Panc1 (cell line): ENCODE data around the gene ZC3H7A. TPM values are rescaled to one million over a fixed set of nuclear protein-coding genes. Genes with fewer than 3 reads are reported as not detected.

Experiments used
- ATAC-seq: fragments of 200-7000 bp; cut with Tn5 transposase; 2 replicates; pipeline ENCODE4 v1.9.1; 2020; ENCODE audit warnings: mild to moderate bottlenecking, moderate library complexity
- BruUV-seq: library from RNA; stranded (reverse); fragments of 400-500 nt; replicated peaks from 2 replicates; lab custom pipeline; 2021; lab: Mats Ljungman, UMichigan
- CTCF ChIA-PET: fragments of 300-600 bp; sonication (Branson Sonifier 250); formaldehyde crosslinking; loops from one replicate; lab custom pipeline; 2022; ENCODE audit warnings: antibody characterized with exemption; lab: Charles Lee
- POLR2A ChIA-PET: fragments of 300-600 bp; sonication (Branson Sonifier 250); formaldehyde crosslinking; loops from one replicate; lab custom pipeline; 2022; ENCODE audit warnings: antibody characterized with exemption; lab: Charles Lee
- DNase-seq: peaks from one replicate; pipeline ENCODE4 v3.0.0-alpha.2; 2010; ENCODE audit warnings: low read depth, low spot score
- H3K27ac ChIP-seq: 2 replicates; pipeline ENCODE4 v1.5.1; 2011; ENCODE audit warnings: mild to moderate bottlenecking, low read length, inconsistent platforms
- H3K27me3 ChIP-seq: fragments of 200-500 bp; sonication (Bioruptor generic); 2 replicates; pipeline ENCODE4 v1.6.0; 2014; ENCODE audit warnings: low read length, inconsistent platforms; ENCODE audit not compliant: control insufficient read depth, insufficient read depth
- H3K36me3 ChIP-seq: fragments of 200-500 bp; sonication (Bioruptor generic); 2 replicates; pipeline ENCODE4 v1.5.1; 2014; ENCODE audit warnings: inconsistent platforms, mild to moderate bottlenecking, low read length, moderate library complexity; ENCODE audit not compliant: control insufficient read depth, insufficient read depth
- H3K4me1 ChIP-seq: 2 replicates; pipeline ENCODE4 v1.5.1; 2011; ENCODE audit warnings: inconsistent platforms, mild to moderate bottlenecking, low read length, moderate library complexity; ENCODE audit not compliant: control insufficient read depth, insufficient read depth
- H3K4me3 ChIP-seq, 2 experiments: 2 replicates each; pipeline ENCODE4 v1.5.1; 2011 to 2012; ENCODE audit warnings: low read depth in 2 of 2, low read length in 2 of 2, mild to moderate bottlenecking in 2 of 2, inconsistent platforms in 1 of 2, moderate library complexity in 1 of 2
- H3K9me3 ChIP-seq: fragments of 200-500 bp; sonication (Bioruptor generic); 2 replicates; pipeline ENCODE4 v1.5.1; 2014; ENCODE audit warnings: low read depth, mild to moderate bottlenecking, inconsistent platforms, low read length, moderate library complexity; ENCODE audit not compliant: control insufficient read depth, insufficient read depth
- POLR2AphosphoS5 ChIP-seq: IDR thresholded peaks from 2 replicates; pipeline ENCODE4 v1.6.1; 2012; ENCODE audit warnings: mild to moderate bottlenecking, low read depth, low read length, moderate library complexity
- SIN3A ChIP-seq: IDR thresholded peaks from 2 replicates; pipeline ENCODE4 v1.6.1; 2012; ENCODE audit warnings: low read depth, mild to moderate bottlenecking, low read length, moderate library complexity, borderline replicate concordance; ENCODE audit not compliant: insufficient read depth
- TCF7L2 ChIP-seq: IDR thresholded peaks from 2 replicates; pipeline ENCODE4 v1.6.1; 2011; ENCODE audit warnings: mild to moderate bottlenecking, low read depth, low read length, inconsistent platforms
- in situ Hi-C: cut with HindIII; loops from 2 replicates; pipeline ENCODE4 v1.10.0; 2016; ENCODE audit warnings: low sequenced_read_pairs, low pct_unique_long_range_greater_than_20kb
- intact Hi-C: fragments of 100-400 bp; cut with micrococcal nuclease; formaldehyde crosslinking; loops from one replicate; pipeline ENCODE4 v1.10.0; 2022; ENCODE audit not compliant: unreplicated experiment
- total RNA-seq: library from RNA; stranded (reverse); gene quantifications from one replicate; pipeline ENCODE4 v1.2.1, GENCODE V29; 2021; ENCODE audit not compliant: unreplicated experiment
- TF ChIP-seq, protein P1 (sequence below): fragments of 450-650 bp; IDR thresholded peaks from 2 replicates; pipeline ENCODE4 v1.5.1; 2017; ENCODE audit warnings: mild to moderate bottlenecking
- TF ChIP-seq, protein P2 (sequence below), 2 experiments: IDR thresholded peaks; 2 replicates each; pipeline ENCODE4 v1.6.1; 2011 to 2012; ENCODE audit warnings: low read depth in 2 of 2, control low read depth in 1 of 2, low read length in 1 of 2, mild to moderate bottlenecking in 1 of 2, moderate library complexity in 1 of 2; ENCODE audit not compliant: insufficient read depth in 1 of 2

Gene ZC3H7A
- total RNA-seq, 1 experiment from 2014 or later, result 52.3 TPM

DNA sequence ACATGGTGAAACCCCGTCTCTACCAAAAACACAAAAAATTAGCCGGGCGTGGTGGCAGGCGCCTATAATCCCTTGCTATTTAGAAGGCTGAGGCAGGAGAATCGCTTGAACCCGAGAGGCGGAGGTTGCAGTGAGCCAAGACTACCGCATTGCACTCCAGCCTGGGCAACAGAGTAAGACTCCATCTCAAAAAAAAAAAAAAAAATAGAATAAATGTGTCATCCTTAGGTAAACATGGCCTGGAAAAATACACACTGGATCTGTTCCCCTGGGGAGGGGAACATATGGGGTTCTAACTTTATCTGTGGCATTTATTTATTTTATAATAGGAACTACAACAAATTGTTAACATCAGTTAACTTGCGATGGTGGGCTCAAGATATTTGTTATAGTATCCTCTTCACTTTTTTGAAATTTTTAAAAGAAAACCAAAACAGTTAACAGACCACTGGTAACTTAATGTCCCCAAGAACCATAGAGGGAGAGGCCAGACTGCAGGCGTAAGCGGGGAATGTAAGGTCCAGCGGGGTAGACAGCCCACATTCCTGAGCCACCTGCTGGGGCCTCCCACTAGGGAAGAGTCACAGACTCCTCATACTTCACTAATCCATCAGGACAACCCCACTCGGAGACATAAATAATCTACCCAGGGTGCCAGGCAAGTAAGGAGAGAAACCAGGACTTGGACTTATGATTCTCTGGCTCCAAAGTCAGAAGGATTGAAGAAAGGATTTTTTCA lies 41.9 kb downstream of the ZC3H7A start:
- intact Hi-C loops (no loop called here), in situ Hi-C loops (no loop called here)
- peaks cover 23% of the 10 kb centered on the region for H3K36me3 ChIP-seq
- ATAC-seq (no peak), DNase-seq (no peak)
- no peak overlapping the region for H3K27ac ChIP-seq
- BruUV-seq, result no TSS peak
- H3K9me3 ChIP-seq, result no peaks in the 10 kb centered on the region
- POLR2A ChIA-PET, result no interaction called here
- CTCF ChIA-PET, result no interaction called here
- TF ChIP-seq TCF7L2, result no peak
- TF ChIP-seq SIN3A, result no peak
- TF ChIP-seq, protein P1, sequence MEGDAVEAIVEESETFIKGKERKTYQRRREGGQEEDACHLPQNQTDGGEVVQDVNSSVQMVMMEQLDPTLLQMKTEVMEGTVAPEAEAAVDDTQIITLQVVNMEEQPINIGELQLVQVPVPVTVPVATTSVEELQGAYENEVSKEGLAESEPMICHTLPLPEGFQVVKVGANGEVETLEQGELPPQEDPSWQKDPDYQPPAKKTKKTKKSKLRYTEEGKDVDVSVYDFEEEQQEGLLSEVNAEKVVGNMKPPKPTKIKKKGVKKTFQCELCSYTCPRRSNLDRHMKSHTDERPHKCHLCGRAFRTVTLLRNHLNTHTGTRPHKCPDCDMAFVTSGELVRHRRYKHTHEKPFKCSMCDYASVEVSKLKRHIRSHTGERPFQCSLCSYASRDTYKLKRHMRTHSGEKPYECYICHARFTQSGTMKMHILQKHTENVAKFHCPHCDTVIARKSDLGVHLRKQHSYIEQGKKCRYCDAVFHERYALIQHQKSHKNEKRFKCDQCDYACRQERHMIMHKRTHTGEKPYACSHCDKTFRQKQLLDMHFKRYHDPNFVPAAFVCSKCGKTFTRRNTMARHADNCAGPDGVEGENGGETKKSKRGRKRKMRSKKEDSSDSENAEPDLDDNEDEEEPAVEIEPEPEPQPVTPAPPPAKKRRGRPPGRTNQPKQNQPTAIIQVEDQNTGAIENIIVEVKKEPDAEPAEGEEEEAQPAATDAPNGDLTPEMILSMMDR, result no peak
- no peak for TF ChIP-seq POLR2AphosphoS5
- TF ChIP-seq, protein P2, sequence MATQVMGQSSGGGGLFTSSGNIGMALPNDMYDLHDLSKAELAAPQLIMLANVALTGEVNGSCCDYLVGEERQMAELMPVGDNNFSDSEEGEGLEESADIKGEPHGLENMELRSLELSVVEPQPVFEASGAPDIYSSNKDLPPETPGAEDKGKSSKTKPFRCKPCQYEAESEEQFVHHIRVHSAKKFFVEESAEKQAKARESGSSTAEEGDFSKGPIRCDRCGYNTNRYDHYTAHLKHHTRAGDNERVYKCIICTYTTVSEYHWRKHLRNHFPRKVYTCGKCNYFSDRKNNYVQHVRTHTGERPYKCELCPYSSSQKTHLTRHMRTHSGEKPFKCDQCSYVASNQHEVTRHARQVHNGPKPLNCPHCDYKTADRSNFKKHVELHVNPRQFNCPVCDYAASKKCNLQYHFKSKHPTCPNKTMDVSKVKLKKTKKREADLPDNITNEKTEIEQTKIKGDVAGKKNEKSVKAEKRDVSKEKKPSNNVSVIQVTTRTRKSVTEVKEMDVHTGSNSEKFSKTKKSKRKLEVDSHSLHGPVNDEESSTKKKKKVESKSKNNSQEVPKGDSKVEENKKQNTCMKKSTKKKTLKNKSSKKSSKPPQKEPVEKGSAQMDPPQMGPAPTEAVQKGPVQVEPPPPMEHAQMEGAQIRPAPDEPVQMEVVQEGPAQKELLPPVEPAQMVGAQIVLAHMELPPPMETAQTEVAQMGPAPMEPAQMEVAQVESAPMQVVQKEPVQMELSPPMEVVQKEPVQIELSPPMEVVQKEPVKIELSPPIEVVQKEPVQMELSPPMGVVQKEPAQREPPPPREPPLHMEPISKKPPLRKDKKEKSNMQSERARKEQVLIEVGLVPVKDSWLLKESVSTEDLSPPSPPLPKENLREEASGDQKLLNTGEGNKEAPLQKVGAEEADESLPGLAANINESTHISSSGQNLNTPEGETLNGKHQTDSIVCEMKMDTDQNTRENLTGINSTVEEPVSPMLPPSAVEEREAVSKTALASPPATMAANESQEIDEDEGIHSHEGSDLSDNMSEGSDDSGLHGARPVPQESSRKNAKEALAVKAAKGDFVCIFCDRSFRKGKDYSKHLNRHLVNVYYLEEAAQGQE (IDR thresholded peaks at IDR 0.05; ENCODE audit: insufficient read depth in 1 of 2, low read depth in 2 of 2, low read length in 1 of 2), result no peak
- H3K4me1 ChIP-seq, result peaks cover 6% of the 10 kb centered on the region; the same call in 1 of the 2 replicates
- no peaks in the 10 kb centered on the region for H3K27me3 ChIP-seq
- no peak overlapping the region for H3K4me3 ChIP-seq

DNA sequence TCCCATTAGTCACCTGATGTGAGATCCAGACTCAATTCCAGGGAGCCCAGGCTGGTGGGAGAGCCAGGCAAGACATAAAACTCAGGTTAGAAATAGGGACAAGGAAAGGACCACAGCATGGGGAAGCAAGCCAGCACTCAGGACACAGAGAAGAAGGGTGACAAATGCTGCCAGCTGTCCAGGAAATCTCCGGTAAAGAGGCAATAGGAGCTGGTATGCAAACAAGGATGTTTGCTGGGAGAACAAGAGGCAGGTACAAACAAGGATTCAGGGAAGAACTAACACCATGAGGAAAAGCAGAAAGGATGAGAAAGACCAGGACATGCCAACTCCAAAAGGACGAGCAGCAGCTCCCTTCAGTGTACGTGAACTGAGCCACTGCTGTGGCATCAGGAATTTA lies 44.2 kb downstream of the ZC3H7A start:
- CTCF ChIA-PET, result no interaction called here
- POLR2A ChIA-PET, result no interaction called here
- Histone ChIP-seq H3K27me3 (no peaks in the 10 kb centered on the region), H3K4me3 (no peak overlapping the region), H3K4me1 (peaks cover under 1% of the 10 kb centered on the region; the same call in 1 of the 2 replicates), H3K36me3 (peaks cover 17% of the 10 kb centered on the region), H3K27ac (no peak overlapping the region), H3K9me3 (no peaks in the 10 kb centered on the region)
- no TSS peak for BruUV-seq
- in situ Hi-C loops (no loop called here), intact Hi-C loops (no loop called here)
- DNase-seq (no peak), ATAC-seq (no peak)
- TF ChIP-seq SIN3A (no peak), POLR2AphosphoS5 (no peak), TCF7L2 (no peak)
- TF ChIP-seq, protein P2 (IDR thresholded peaks at IDR 0.05; ENCODE audit: insufficient read depth in 1 of 2, low read depth in 2 of 2, low read length in 1 of 2), result no peak
- TF ChIP-seq, protein P1, result no peak
